Right lobe of liver (tissue), 4 donors: ENCODE measurements around the gene GBGT1.

Experiments
- CTCF ChIP-seq, 4 donors: fragments of 200-600 bp in 3 of 4; fragments of 450-650 bp in 1 of 4; IDR thresholded peaks; one replicate each; pipeline versions ENCODE4 v1.5.1 to v1.8.0; 2016 to 2022; ENCODE audit warnings: antibody characterized with exemption in 4 of 4, mild to moderate bottlenecking in 2 of 4
- POLR2A ChIP-seq: fragments of 450-650 bp; IDR thresholded peaks from one replicate; pipeline ENCODE4 v1.6.1; 2017; ENCODE audit warnings: antibody characterized with exemption, mild to moderate bottlenecking
- donor health status: DM: no; HTN: no; CAD: no.
- donor health status: DM: no; HTN: no; CAD: no.
- donor health status: DM: no; HTN: yes; CAD: no.

GRCh38 chr9:133133681-133134387 is 29.9 kb downstream of the GBGT1 start:
- no peak for TF ChIP-seq CTCF (IDR thresholded peaks at IDR 0.05)
- TF ChIP-seq POLR2A: peak; percentile 17
